Activated T-helper 1 cell treated with Interleukin-2 at 50 U/mL for 16 hours (primary cell): ENCODE results near the gene MRPS10.
"Not testable (repeated sequence)": the region's sequence is repeated elsewhere in the genome, so short reads cannot be mapped to it uniquely, and the experiment has no call there.

Experiments used
- DNase-seq: peaks from one replicate; pipeline ENCODE4 v3.0.0-alpha.2; 2020; ENCODE audit warnings: low read depth

The MRPS10 gene

GRCh38 chr6:42207559-42207958 lies 10.1 kb downstream of the MRPS10 start:
- DNase-seq, result not testable (repeated sequence)

GRCh38 chr6:42204768-42205282 lies 12.8 kb downstream of the MRPS10 start:
- DNase-seq, result no peak

DNA sequence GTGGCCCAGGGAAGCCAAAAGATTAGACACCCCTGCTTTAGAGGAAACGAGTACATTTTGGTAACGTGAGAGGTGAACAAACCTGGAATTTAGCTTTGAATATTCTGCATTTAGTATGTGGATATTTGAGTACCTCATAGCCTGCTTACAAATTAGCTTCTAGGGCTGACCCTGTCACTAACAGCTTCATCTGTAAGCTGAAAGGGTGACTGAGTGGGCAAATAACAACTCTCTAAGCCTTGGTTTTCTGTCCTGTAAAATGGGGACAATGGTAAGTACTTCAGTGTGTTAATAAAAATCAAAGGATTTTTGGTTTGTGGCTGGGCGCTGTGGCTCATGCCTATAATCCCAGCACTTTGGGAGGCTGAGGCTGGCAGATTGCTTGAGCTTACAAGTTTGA lies 14.5 kb downstream of the MRPS10 start:
- DNase-seq, result no peak

- DNase-seq, result not testable (repeated sequence)
Measured at GRCh38 chr6:42202131-42202915, 15.3 kb downstream of the MRPS10 start.

DNA sequence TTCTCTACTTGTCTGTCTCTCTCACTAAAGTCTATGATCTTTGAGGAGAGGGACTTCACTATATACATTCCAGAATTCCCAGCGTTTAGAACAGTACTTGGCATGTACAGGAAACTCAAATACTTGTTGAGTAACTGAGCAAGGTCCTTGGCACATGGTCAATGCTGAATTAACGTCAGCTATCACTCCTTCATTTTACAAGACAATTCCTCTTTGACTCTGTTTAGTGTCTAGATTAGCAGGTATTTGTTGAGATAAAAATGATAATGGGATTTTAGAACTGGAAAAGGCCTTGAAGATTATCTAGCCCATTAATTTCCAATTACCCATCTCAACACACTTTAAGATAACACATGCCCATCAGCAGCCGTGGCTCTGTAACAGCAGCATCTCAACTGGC lies 16.3 kb downstream of the MRPS10 start:
- no peak for DNase-seq

DNA sequence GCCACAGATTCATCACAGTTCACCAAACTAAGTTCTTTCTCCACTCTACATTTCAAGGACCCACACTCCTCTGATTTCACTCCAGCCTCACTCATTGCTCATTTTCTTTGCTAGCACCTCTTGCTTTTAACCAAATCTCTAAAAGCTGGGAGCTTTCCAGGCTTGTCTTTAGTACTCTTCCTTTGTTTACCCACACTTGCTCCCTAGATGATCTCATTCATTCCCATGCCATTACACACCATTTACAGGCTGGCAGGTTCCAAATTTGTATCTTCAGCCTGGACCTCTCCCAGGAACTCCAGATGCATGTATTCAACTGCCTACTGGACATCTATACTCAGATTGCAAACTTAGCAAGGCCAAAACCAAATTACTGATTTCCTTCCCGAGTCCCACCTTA lies 17.6 kb downstream of the MRPS10 start:
- no peak for DNase-seq

GRCh38 chr6:42199106-42199981 lies 18.3 kb downstream of the MRPS10 start:
- DNase-seq, result no peak

DNA sequence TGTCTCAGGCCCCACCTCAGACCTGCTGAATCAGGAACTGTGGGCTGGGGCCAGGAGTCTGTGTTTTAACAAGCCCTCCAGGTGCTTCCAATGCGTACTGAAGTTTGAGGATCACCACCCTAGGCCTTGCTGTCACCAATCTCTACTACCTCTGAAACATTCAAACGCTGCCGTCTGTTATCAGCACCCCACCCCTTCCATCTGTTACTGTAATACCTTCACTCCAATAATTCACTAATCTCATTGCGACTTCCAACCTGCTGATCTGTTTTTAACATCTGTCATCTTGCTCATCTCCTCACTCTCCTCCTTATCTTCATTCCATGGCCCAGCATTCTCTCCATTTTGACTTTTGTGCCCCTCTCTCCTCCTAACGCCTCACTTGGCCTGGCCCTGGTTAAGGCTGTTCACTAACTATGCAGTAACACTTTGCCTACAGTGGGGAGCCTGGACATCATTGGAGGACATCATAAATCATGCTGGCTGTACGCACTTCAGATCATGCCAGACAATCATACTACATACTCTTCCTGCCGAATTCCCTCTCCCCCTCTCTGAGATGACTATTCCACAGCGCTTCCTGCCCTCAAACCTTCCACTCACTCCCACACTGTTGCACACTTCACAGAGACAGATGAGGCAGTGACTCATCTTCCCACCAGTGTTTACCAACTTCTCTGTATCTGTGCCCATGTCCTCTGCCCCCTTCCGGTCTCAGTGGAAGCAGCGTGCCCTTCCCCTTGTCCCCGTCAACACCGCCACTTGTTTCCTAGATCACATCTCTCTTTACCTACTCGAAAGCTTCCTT lies 19.9 kb downstream of the MRPS10 start:
- no peak for DNase-seq

DNA sequence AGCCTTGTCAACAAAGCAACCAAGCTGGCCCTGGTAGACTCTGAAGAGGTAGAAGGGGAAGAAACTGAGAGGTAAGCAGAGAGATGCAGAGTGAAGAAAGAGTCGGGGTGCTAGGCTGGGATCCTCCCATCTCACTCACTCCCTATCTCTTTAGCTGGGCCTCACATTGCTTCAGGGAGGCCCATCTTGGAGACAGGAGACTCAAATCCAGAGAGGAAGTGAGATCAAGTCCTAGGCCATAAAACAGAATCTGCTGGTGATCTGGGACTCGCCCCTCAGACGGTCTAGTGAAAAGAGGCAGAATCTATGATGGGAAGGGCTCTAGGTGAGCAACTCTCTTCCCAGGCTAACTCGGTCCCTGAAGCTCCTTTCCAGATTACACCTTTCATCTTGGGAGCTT lies 22.2 kb downstream of the MRPS10 start:
- DNase-seq, result no peak

DNA sequence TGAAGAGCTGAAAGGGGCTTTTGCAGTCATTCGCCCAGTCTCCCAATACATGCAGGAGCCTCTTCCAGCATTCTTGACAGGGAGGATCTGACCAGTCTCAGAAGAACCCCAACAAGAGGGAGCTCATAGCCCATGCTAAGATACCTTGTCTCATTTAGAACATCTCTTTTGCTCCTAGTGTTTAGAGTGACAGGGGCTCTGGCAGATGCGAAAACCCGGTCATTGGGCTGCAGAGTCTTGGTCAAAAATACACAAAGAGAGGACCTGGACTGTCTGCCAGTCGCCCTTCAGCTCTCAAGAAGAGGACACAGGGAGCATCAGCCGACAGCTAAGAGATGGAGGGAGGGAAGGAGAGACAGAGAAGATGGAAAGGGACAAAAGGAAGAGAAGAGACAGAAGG lies 23.6 kb downstream of the MRPS10 start:
- no peak for DNase-seq

GRCh38 chr6:42193491-42193894 lies 24.2 kb downstream of the MRPS10 start:
- no peak for DNase-seq

DNA sequence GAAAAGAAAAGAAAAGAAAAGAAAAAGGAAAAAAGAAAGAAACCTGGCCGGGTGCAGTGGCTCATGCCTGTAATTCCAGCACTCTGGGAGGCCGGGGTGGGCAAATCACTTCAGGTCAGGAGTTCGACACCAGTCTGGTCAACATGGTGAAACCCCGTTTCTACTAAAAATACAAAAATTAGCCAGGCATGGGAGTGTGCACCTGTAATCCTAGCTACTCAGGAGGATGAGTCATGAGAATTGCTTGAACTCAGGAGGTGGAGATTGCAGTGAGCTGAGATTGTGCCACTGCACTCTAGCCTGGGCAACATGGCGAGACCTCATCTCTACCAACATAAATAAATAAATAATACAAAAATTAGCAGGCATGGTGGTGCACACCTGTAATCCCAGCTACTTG lies 25.3 kb downstream of the MRPS10 start:
- DNase-seq, result not testable (repeated sequence)

DNA sequence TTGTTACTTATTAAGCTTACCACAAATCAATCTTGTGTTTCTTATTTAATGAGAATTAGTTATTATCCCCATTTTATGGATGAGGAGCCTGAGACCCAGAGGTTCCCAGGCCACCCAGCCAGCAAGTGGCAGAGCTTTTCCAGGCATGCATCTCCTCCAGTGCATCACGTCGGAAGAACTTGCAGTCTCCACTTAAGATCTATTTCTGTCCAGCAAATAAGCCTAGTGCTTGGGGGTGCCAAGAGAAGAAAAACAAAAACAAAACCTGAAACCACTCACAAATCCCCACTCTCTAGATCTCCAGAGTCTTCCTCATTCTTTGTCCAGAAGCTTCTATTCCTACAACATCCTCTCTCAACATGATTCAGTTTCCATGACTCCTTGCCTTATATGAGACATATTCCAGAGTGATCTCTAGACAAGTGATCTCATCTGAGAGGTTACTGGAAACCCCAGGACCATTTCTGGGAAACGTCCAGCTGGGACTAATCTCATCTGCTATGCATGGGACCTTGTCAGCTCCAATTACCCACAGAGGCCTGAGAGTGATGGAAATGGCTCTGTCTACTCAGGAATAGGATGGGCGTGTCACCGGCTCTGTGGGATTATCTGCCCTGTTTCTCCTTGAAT lies 27.0 kb downstream of the MRPS10 start:
- no peak for DNase-seq

DNA sequence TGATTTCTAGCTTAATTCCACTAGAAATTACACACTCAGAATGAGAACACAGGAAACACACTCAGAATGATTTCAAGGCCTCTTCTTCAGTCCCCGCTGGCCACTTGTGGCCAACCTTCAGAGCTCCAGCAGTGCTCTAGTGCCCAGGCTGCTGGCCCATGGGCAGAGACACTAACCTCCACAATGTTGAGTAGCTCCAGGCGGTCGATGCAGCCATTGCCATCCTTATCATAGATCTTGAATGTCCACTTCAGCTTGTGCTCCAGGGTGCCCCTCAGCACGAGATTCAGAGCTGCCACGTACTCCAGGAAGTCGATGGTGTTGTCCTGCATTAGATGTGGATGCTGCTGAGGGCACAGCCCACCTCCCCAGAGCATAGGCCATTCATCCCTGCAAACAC lies 29.3 kb downstream of the MRPS10 start:
- DNase-seq, result no peak

DNA sequence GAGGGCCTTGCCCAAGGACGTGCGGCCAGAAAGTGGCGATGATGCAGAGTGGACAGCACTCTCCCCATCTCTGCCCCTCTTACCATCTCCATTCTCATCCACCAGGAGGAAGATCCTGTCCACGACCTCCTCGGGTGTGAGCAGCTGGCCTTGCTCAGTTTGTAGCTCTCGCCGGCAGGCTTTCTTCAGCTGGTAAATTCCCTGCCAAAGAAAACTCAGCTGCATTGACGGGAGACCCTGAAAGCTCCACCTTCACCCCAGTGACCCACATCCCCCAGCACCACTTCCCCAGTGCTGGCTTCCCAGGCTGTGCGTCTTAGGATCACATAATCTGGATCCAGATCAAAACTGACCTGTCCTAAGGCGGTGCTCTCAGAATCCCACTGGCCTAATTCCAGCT lies 32.1 kb downstream of the MRPS10 start:
- DNase-seq, result no peak

- DNase-seq, result no peak
Measured at GRCh38 chr6:42184475-42184874, 33.2 kb downstream of the MRPS10 start.

- DNase-seq, result no peak
Measured at GRCh38 chr6:42182101-42182500, 35.6 kb downstream of the MRPS10 start.

- no peak for DNase-seq
Measured at GRCh38 chr6:42179945-42180313, 37.7 kb downstream of the MRPS10 start.

GRCh38 chr6:42179261-42179944 lies 38.3 kb downstream of the MRPS10 start:
- DNase-seq, result no peak

DNA sequence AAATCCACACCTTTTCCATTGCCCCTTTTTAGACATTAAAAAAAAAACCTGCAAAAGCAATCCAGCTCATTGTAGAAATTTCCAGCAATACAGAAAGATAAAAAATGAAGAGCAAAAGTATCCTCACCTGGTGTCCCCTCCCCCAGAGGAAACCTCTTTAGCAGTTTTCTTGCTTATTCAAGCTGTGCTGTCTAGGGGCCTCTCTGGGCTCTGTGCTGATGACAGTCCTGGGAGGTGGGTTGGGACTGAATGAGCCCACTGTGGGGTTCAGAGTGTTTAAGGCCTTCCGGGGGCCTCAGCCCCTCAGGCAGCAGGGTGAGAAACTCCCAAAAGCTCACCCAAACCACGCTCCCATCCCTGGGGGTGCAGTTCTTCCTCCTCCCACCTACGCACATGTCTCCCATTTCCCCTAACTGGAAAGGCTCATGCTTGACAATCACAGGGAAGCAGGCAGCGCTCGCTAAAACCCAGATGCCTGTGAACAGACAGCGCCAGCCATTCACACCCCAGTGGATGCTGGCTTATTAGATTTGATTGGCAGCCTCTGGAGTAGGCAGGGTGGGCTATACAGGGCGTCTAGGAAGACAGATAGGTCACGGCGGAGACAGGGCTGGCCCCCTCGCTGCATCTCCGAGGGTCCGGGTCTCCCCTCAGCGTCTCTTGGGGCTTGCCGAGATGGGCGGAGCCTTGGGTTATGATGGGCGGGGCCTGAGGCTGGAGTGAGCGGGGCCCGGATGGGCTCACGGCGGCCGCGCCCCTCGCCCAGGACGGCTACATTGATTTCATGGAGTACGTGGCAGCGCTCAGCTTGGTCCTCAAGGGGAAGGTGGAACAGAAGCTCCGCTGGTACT lies 39.9 kb downstream of the MRPS10 start:
- no peak for DNase-seq
